Stimulated activated CD8-positive, alpha-beta memory T cell treated with anti-CD3 and anti-CD28 coated beads, Interleukin-7, amount 100 ng/mL, for 24 hours (primary cell): ENCODE data around the gene NAA50.

Source experiments
- DNase-seq: peaks from one replicate; pipeline ENCODE4 v3.0.0-alpha.2; 2020; ENCODE audit warnings: low read depth

The NAA50 gene

DNA sequence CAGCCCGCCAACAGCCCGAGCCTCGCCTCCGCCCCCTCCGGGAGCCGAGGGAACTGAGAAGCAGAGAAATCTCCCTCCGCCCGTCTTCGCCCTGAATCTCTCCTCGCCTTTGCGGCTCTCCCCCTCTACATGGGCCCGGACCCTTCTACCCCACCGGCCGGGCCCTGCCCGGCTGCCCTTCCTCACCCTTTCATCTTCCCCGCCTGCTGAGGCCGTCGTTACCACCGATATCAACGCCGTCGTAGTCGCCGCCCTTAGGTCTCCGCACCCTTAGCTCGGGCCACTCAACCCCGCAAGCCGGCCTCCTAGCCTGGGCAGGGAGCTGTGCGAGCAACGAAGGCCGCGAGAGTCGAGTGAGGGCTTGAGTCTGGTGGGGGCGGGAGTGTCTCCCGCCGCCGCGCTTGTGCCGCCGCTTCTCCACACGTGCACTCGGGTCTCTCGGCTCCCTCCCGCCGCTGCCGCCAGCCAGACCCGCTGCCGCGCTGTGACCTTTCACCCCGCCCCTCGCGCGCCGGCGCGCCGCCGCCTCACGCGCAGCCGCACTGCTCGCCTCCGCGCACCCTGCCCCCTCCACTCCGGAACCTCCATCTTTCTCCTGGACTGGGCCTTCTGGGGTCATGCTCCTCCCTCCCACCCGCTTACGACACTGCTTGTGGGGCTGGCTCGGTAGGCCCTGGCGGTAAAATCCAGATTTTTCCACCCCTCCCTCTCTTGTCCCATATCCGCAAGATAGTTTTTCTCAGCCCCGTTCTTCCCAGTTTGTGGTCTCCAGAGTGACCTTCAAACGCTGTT lies at the start of gene NAA50:
TSS of gene NAA50 (minus strand) at position 494 of the 792 bp plus-strand sequence. CDS start at position 194, 300 bp downstream.
- peak; percentile 90 for DNase-seq

DNA sequence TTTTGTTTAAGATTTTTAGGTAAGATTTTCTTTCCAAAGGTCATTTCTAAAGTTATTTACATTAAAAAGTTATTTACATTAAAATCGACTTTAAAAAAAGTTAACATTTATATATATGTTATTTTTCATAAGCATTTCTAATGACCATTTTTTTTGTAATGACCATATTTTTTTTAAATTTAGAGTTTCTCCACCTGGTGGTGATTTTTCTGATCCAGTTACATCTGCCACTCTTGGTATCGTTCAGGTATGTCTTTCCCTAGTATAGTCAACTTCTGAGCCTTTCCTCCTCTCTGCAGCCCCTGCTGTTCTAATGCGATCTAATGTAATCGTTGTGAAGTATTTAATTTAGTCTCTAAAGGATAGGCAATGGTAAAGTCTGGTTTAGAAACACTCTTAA lies 49.6 kb upstream of the NAA50 start:
- no peak for DNase-seq

DNA sequence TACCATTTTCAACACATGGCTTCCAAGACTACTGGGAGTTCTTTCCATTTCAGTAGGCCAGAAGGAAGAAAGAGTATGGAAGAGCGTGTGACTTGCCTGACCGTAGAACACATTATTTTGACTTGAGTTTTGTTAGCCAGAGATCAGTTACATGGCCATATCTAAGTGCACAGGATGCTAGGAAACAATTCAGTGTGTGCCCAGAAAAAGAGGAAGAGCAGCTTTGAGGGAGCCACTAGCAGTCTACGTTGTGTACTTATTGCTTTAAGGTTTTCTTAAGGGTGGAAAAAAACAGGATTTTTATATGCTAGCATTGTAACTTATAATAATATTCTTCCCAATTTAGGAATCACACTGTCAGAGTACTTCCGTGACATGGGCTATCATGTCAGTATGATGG lies 48.5 kb upstream of the NAA50 start:
- DNase-seq = no peak

DNA sequence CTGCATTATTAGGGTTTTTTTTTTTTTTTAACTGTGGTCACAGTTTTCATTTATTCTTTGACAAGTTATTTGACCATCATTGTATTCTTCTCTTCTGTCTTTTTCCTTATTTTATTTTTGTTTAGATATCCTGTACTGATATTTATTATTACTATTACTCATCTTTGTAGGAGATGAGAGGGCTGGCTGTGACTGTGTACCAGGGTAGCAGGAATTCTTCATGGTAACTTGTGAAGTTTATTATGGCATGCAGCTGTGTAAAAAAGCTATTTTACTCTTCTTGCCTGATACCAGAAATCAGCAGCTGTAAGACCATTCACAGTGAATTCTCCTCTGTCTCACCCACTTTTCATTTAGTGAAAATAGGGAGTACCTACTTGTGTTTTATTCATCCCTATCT lies 45.3 kb upstream of the NAA50 start:
- no peak for DNase-seq

DNA sequence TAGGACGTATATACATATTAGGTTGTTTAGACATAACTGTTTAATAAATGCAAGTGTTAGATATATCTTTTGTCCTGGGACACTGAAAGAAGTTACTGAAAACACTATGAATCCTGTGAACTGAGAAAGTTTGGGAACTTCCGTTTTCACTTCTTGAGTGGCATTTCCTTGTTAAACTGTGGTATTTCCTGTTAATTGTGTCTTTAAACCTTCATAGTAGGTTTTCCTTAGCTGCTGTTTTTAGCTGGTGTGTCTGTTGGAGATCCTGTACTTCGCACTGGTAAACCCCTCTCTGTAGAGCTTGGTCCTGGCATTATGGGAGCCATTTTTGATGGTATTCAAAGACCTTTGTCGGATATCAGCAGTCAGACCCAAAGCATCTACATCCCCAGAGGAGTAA lies 37.9 kb upstream of the NAA50 start:
- no peak for DNase-seq

DNA sequence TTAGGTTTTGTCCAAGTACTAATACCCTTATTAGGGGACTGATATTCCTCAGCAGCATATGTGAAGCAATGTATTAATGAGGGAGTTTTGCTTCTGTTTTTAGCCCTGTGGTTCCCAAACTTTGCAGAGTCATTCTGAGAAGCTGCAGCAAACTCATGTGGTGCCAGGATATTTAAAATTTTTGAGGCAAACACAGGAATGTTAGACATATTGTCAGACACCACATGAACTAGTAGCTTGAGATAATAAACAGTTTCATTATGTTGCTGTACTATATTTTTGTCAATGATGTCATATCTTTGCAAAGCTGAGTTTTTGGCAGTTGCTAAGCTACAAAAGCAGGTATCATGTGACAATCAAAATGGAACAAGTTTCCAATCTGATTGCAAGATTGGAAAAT lies 37.4 kb upstream of the NAA50 start:
- no peak for DNase-seq

DNA sequence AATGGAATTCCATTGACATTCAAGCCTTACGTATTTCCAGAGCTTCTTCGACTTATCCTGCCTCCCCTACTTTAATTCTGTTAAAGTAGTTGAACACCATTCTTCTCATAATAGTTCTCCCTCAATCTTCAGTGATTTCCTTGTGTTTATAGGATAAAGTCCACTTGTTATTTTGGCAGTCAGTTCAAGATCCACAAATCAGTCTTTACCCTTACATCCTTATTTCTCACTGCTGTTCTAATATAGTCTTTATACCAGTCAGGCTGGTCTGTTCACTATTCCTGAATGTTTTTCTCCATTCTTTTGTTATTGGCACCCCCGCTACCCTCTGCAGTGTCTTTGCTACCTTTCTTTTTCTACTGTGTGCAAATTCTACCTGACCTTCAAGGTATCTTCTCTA lies 30.5 kb upstream of the NAA50 start:
- DNase-seq = no peak

DNA sequence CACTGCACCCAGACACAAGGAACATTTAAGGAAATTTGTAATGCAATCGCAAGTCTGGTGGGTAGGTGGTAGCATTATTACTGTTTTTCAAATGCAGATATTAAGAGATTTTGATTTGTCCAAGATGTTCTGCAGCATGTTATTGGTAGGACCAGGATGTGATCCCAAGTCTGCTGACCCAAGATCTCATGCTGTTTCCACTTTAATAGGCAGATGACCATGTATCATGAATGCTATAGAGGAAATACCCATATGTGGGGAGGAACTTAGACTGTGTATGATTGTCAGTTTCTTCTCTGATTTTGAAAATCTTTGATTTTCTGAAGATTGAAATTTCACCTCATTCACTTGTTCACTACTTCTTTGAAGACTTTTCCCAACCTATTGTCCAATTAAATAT lies 29.5 kb upstream of the NAA50 start:
- no peak for DNase-seq

DNA sequence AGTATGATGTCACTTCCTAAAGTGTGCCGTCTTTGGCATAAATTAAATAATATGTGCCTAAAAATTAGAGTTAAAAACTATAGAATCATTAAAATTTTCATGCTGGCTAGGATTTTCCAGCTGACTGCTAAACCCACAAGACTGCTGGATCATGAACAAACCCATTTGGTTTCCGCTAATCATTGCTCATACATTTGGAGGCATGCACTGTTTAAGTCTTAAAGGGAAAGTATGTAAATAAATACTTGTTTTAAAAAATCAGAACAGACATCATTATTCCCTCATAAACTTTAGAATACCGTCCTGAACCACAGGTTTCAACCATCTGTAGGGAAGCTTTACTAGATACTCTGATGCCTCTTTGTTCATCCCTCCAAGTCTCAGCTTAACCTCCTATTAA lies 27.3 kb upstream of the NAA50 start:
- no peak for DNase-seq

DNA sequence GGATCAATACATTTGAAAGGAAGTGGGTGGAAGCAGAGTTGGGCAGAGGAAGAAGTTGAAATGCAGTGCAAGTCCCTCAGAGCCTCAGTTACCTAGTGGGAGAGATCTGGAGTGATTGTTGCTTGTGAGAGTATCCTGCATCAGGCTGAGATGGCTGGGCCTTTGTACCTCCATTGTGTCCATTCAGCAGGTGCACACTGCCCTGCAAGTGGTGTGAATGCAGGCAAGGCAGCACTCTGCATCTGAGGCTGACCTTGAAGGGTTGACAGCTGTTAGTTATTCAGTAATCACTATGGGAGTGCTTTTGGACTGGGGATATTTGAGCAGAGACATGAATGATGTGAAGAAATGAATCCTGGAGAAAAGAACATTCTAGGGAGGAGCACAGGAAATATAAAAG lies 25.9 kb upstream of the NAA50 start:
- no peak for DNase-seq

DNA sequence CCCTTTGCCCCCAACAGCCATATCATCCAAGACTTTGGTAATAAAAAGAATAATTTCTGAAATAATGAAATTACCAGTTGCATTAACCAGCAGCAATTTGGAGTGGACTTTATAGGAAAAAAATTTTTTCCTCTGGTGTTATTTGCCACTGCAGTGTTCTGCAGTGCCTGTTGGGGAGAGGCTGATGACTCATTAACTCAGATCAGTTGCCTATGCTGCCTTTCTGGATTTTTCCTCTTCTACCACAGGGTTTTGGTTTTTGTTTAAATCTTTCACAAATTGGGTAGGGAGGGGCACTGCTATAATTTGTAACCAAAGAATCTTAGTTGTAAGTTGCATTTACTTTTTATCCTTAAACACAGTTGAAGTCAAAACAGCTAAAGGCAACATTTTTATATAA lies 23.5 kb upstream of the NAA50 start:
- DNase-seq = no peak

DNA sequence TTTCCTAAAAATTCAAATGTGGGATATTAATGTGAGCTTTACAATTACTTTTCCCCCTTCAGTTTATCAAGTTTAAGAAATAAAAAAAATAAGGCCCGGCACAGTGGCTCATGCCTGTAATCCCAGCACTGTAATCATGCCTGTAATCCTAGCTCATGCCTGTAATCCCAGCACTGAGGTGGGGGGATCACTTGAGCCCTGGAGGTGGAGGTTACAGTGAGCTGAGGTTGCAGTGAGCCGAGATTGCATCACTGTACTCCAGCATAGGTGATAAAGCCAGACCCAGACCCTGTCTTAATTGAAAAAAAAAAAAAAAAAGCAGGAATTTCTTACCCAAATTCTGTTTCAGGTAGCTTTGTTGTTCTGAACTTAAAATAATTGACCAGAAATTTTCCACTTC lies 18.6 kb upstream of the NAA50 start:
- no peak for DNase-seq

DNA sequence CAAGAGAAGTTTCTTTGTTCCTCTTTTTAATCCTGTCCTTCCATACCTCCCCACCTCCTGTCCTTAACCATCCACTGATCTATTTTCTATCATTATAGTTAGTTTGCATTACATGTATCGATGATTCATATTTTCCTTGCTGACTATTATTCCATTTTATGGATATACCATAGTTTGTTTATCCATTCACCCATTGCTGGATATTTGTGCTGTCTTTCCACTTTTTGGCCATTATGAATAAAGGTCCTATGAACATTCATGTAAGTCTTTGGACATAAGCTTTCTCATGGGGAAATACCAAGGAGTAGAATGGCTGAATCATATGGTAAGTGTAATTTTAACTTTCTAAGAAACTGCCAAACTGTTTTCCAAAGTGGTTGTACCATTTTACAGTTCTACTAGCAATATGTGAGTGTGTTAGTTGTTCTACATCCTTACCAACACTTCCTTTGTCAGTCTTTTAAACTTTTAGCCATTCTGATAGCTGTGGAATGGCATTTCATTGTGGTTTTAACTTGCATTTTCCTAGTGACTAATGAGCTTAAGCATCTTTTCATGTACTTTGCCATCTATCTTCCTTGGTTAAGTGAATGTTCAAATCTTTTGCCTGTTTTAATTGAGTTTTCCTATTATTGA lies 12.5 kb upstream of the NAA50 start:
- DNase-seq = no peak

DNA sequence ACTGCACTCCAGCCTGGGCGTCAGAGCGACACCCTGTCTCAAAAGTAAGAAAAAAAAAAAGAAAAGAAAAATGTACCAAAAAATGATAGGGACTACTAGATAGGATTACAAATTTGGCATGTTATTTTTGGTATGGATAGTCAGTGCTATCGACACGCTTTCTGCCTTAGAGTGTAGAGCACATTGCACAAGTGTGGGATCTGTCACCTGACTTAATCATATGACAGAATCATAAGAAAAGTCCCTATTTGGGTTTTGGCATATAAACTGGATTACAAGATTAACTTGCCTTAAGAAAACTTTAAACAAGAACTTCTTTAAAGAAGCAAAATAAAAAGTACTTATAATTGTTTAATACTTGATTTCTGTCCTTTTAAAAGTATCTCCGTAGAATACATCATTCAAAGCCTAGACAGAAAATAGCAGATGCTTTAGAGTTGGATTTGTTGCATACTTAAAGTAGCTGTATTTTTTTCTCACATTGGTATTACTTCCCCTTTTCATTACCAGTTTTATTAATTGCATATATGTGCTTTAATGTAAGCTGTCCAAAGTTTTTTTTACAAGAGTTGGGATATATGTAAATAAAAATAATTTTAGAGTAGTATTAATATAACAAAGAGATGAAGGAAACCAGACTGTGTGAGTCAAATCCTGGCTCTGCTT lies 8.6 kb upstream of the NAA50 start:
- DNase-seq = no peak

DNA sequence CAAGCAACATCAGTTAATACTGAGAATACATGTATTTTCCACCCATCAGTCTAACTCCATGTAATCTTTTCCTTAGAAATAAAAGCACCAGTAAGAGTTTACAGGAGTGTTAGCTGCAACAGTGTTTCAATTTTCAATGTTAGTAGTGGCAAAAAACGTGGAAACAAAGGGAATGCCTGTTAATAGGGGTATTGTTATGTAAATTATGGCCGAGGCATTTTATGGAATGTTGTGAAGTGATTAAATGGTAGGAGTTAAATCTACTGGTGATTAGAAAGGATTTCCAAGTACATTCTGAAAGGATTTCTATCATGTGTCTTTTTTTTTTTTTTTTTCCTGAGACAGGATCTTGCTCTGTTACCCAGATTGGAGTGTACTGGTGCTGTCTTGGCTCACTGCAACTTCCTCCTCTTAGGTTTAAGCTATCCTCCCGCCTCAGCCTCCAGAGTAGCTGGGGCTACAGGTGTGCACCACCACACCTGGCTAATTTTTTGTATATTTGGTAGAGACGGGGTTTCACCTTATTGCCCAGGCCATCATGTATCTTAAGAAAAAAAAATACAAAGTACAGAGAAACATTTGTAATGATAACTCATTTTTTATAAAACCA lies 7.4 kb upstream of the NAA50 start:
- DNase-seq = no peak

DNA sequence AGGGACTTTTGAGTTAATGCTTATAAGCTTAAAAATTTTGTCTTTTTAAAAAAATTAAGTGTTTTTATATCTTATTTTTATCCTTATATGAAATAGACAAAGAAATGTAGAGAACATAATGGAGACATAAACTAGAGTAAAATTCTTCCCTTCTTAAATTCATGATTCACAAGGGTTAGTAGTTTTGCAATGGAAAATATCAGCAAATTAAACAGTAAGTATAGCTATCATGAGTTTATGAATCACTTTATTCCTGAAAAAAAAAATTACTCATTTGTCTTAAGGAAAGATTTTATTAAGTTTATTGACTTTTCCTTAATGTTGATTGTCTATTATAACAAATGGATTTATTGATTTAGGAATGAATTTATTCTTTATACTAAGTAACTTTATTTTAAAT lies 5.1 kb upstream of the NAA50 start:
- no peak for DNase-seq

DNA sequence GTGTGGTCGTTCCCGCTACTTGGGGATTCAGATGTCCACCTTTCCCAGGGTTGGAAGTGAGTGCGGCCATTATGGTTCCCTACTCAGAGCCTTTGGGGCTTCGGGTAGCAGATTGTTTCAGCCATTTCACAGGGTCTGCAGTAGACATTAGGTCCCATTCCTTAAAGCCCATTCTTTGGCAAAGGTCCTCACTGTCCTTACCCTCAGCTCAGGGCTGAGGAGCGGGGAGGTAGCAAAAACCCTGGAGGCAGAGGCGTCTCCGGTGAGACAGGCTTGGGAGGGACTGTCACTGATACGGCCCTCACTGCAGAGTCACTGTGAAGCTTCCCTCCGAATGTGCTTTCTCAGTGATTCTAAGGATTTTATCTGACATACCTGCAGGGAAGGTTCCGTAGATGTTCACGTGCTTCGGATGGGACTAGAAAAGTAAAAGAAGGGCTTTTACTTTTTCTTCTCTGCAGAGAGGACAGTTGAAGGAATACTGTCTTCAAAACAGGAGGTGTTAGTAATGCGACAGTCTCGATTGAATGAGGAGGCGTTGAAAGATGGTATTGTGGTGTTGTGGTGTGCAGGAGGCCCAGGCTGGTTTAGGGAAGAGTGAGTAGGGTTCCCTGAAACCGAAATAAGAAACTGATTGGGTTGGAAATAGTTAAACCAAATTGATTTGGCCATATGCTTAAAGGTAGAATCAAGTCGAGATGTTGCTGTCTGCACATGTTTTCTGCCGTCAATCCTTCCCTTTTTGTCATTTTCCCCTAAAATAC lies 1.4 kb upstream of the NAA50 start:
- DNase-seq = no peak

DNA sequence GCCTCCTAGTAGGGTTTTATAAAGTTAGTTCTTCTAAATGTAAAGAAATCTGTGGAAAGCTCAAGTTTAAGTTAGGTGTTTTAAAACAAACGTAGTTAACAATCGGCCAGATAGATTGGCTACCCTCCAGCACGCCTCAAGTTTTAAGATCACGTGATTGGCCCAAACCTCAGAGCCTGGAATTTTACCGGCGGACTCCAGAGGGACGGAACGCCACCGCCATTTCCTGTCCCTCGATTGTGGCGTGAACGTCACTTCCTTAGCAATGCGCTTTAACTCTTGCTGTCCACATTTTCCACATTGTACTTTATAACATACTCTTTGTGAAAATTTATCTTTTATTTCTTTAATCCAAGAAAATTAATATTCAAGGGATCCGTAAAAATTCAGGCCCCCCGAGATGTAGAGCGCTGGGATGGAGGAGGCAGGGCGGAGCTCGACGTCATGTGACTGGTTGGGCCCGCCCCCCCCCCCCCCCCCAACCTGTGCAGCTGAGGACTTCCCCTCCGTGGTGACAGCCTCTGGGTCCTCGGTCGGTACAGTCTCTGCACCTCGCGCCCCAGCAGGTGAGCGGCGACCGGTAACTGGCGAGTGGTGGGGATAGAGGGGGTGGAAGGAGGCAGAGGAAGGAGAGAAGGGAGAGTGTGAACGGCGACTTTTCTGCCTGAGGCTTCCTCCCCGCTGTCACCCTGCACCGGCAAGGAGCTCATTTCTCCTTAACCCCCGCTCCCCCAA lies 666 bp upstream of the NAA50 start, which contains the start of gene ATP6V1A:
TSS of gene ATP6V1A (plus strand) at position 488 of the 735 bp plus-strand sequence. CDS start 31,719 bp downstream, outside the sequence.
- DNase-seq = peak; percentile 67

DNA sequence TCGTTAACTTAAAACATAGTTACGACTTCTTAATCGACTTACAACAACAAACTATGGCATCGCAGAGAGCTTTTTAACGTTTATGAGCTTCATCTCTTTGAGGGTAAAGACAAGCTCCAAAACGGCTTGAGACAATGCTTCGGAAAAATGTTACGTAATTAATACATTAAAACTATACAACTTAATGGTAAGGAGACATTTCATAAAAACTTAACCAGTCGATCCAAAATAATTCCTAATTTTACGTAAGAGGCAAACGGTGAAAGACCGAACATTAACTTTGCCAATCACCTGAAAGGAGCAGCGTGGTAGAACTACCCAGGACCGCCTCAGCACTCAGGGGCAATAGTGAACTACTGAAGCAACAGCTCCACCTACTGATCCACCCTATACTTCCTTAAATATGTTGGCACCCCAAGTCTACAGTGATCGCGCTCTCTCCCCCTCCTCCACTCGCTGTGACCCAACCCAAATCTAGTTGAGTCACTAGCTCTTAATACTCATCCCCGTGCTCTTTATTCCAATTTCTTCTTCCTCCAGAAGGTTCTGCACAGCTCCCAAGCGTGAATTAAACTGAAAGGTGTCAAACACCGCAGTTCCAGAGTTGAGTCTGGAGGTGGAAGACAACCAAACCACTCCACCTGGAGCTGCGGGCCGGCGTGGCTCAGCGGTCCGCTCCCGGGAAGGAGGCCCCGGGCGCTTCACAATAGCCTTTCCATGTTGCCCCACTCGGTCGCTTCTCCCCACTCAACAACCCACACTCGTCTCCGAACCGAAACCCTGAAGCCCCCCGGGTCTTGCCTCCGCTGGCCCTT lies 901 bp downstream of the NAA50 start:
- peak; percentile 30 for DNase-seq

DNA sequence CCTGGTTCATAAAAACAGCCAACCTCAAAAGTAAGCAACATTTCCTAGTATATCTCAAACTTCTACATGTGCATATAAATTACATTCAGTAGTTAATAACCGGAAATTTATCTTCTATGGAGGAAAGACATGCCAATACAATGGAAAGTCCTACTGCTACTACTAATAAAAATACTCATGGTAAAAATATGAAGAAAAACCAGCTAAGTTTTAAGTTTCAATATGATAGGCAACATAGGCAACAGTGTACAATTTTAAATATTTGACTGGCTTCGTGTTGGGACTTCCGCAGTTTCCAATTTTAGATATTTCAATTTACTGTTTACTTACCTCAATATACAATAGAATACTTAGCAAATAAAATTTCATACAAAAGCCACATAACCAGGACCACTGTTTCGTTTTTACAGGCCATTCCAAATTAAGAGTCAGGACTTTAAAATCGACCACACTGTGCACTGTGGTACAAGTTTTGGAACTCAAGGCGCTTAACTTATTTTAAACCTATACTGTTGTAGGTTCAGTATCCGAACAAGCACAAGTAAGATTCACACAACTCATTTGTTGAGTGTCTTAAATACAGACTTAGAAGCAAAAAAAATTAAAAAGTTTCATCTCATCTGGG lies 2.9 kb downstream of the NAA50 start:
- no peak for DNase-seq
